B cell (primary cell): ENCODE results near the gene ARID3C. TPM values are rescaled to one million over a fixed set of nuclear protein-coding genes. Genes with fewer than 3 reads are reported as not detected.

Source experiments
- ATAC-seq: fragments of 200-7000 bp; cut with Tn5 transposase; one replicate; pipeline ENCODE4 v1.10.0; 2021; ENCODE audit warnings: low read depth, mild to moderate bottlenecking, moderate number of reproducible peaks, moderate library complexity
- CTCF ChIA-PET: fragments of 350-600 bp; sonication (Branson Sonifier 250); formaldehyde crosslinking; loops from one replicate; lab custom pipeline; 2021; ENCODE audit warnings: antibody characterized with exemption, inconsistent platforms; lab: Charles Lee
- POLR2A ChIA-PET: fragments of 350-600 bp; sonication (Branson Sonifier 250); formaldehyde crosslinking; loops from one replicate; lab custom pipeline; 2021; ENCODE audit warnings: antibody characterized with exemption; lab: Charles Lee
- DNase-seq: peaks from one replicate; pipeline ENCODE4 v3.0.0; 2013
- H2AFZ ChIP-seq: 2 replicates; pipeline ENCODE4 v1.6.1; 2012; ENCODE audit warnings: mild to moderate bottlenecking, low read depth, low read length; ENCODE audit not compliant: insufficient read depth, poor library complexity, severe bottlenecking
- H3K27ac ChIP-seq, 2 donors: 1 replicate in 1 of 2; 2 replicates in 1 of 2; pipeline ENCODE4 v1.5.1; 2012 to 2013; ENCODE audit warnings: low read length in 2 of 2, mild to moderate bottlenecking in 2 of 2, moderate library complexity in 1 of 2
- H3K27me3 ChIP-seq, 4 experiments: fragments of 200-600 bp in 1 of 4; sonication (generic) in 1 of 4; replicated peaks in 1 of 4; 1 replicate in 2 of 4; 2 replicates in 2 of 4; pipeline versions ENCODE4 v1.6.1 to v1.7.0; 2013 to 2016; ENCODE audit warnings: low read length in 3 of 4, mild to moderate bottlenecking in 2 of 4, mixed read lengths in 1 of 4, moderate library complexity in 1 of 4; ENCODE audit not compliant: insufficient read depth in 4 of 4, control insufficient read depth in 3 of 4; ENCODE audit errors: control extremely low read depth in 1 of 4
- H3K36me3 ChIP-seq, 2 experiments: replicated peaks in 1 of 2; 1 replicate in 1 of 2; 2 replicates in 1 of 2; pipeline versions ENCODE4 v1.6.1 to v1.7.1; 2013; ENCODE audit warnings: low read length in 1 of 2; ENCODE audit not compliant: insufficient read depth in 2 of 2, control insufficient read depth in 1 of 2; ENCODE audit errors: control extremely low read depth in 1 of 2, extremely low read depth in 1 of 2
- H3K4me1 ChIP-seq, 2 donors: fragments of 200-600 bp in 1 of 2; sonication (generic) in 1 of 2; 1 replicate in 1 of 2; 2 replicates in 1 of 2; pipeline versions ENCODE4 v1.5.1 to v1.6.1; 2013 to 2017; ENCODE audit warnings: low read length in 2 of 2; ENCODE audit not compliant: control insufficient read depth in 2 of 2, insufficient read depth in 2 of 2
- H3K4me2 ChIP-seq: replicated peaks from 2 replicates; pipeline ENCODE3; 2012; ENCODE audit warnings: mild to moderate bottlenecking, low read depth, low read length; ENCODE audit not compliant: poor library complexity, severe bottlenecking
- H3K4me3 ChIP-seq, 5 experiments: fragments of 200-600 bp in 1 of 5; sonication (generic) in 1 of 5; 1 replicate in 3 of 5; 2 replicates in 2 of 5; pipeline versions ENCODE4 v1.5.1 to v1.7.0; 2011 to 2016; ENCODE audit warnings: low read length in 4 of 5, mild to moderate bottlenecking in 4 of 5, low read depth in 2 of 5, control low read depth in 1 of 5, moderate library complexity in 1 of 5; ENCODE audit not compliant: insufficient read depth in 1 of 5; ENCODE audit errors: control extremely low read depth in 1 of 5, extremely low read depth in 1 of 5
- H3K79me2 ChIP-seq: fragments of 200-600 bp; sonication (generic); one replicate; pipeline ENCODE4 v1.6.0; 2016; ENCODE audit warnings: low read length; ENCODE audit not compliant: control insufficient read depth, insufficient read depth
- H3K9ac ChIP-seq: fragments of 200-600 bp; sonication (generic); 2 replicates; pipeline ENCODE4 v1.6.1; 2017; ENCODE audit warnings: mild to moderate bottlenecking, low read length, moderate library complexity
- H3K9me3 ChIP-seq, 3 donors: one replicate each; pipeline versions ENCODE4 v1.6.1 to v1.7.1; 2013; ENCODE audit warnings: low read length in 2 of 3; ENCODE audit not compliant: control insufficient read depth in 2 of 3, insufficient read depth in 1 of 3; ENCODE audit errors: control extremely low read depth in 1 of 3
- H4K20me1 ChIP-seq: 2 replicates; pipeline ENCODE4 v1.6.0; 2012; ENCODE audit warnings: mild to moderate bottlenecking, low read length; ENCODE audit not compliant: insufficient read depth, control insufficient read depth, poor library complexity, severe bottlenecking
- H3K27ac Mint-ChIP-seq: one replicate; pipeline ENCODE4 v1.8.0; 2021; ENCODE audit warnings: mixed read lengths
- H3K27me3 Mint-ChIP-seq: one replicate; pipeline ENCODE4 v1.8.0; 2021; ENCODE audit warnings: mixed read lengths
- H3K4me1 Mint-ChIP-seq: one replicate; pipeline ENCODE4 v1.8.0; 2021; ENCODE audit warnings: mixed read lengths
- H3K4me3 Mint-ChIP-seq: one replicate; pipeline ENCODE4 v1.8.0; 2021; ENCODE audit warnings: mixed read lengths
- H3K9me3 Mint-ChIP-seq: one replicate; pipeline ENCODE4 v1.8.0; 2022; ENCODE audit warnings: mixed read lengths; ENCODE audit not compliant: insufficient read depth
- CTCF ChIP-seq: fragments of 200-600 bp; IDR thresholded peaks from one replicate; pipeline ENCODE4 v1.8.0; 2022; ENCODE audit warnings: antibody characterized with exemption, mild to moderate bottlenecking
- EZH2 ChIP-seq: IDR thresholded peaks from 2 replicates; pipeline ENCODE4 v1.6.1; 2012; ENCODE audit warnings: borderline replicate concordance, low read depth, mild to moderate bottlenecking, moderate library complexity, low read length; ENCODE audit not compliant: insufficient read depth, poor library complexity, severe bottlenecking
- WGBS: methylation state at CpG from one replicate; pipeline ENCODE4 v1.1.5; 2013; ENCODE audit warnings: missing lambda C conversion rate; ENCODE audit not compliant: insufficient coverage; 5-methylcytosine and 5-hydroxymethylcytosine counted together
- intact Hi-C: fragments of 100-400 bp; cut with micrococcal nuclease; formaldehyde crosslinking; loops from one replicate; pipeline ENCODE4 v1.10.0; 2022
- polyA plus RNA-seq: library from polyadenylated mRNA; depleted of rRNA; stranded (reverse); fragments of >200 nt; gene quantifications from 2 replicates; pipeline ENCODE4 v1.2.3, GENCODE V29; 2012
- total RNA-seq, 2 donors: library from RNA; stranded (reverse); fragments of 120-200 nt in 1 of 2; gene quantifications; 1 replicate in 1 of 2; 2 replicates in 1 of 2; pipeline versions ENCODE4 v1.2.3 to v1.2.4, GENCODE V29; 2013 to 2022

The ARID3C gene
- total and polyA plus RNA-seq, 2 donors (not counting 1 experiment from before 2014, with no cell fraction given): not detected

- peak within 1 kb of the TSS; percentile 92 for H3K27ac Mint-ChIP-seq
- peak within 1 kb of the TSS; percentile 97 for H3K4me3 Mint-ChIP-seq
- Histone ChIP-seq H2AFZ (peak within 1 kb of the TSS; percentile 86), H3K9me3 (peaks cover 0 to 34% (median 1%) of the 10 kb centered on the region in 3 donors), H3K4me2 (peak within 1 kb of the TSS; percentile 80), H3K27me3 (peaks cover 0 to 45% (median 30%) of the 10 kb centered on the region in 4 experiments), H3K27ac (peak within 1 kb of the TSS in 1 of 2 donors; percentile 49), H3K4me3 (peak within 1 kb of the TSS; percentile 66 to 96 (median 81)), H4K20me1 (no peaks in the 10 kb centered on the region), H3K4me1 (peaks cover 33 to 43% of the 10 kb centered on the region in 2 donors), H3K36me3 (peaks cover 2 to 16% of the 10 kb centered on the region in 2 experiments), H3K79me2 (peaks cover 25% of the 10 kb centered on the region), H3K9ac (peak within 1 kb of the TSS; percentile 69)
- CTCF ChIA-PET: interaction anchor here (0.8 to 7.6 kb wide), 8 partner anchors 8 to 26 kb away, joined by 3 to 64 read pairs (median 8); partner anchors contain the start of genes ARID3C, GALT, RPP25L and SIGMAR1
- POLR2A ChIA-PET: interaction anchor here (0.8 to 2.2 kb wide), 4 partner anchors 8 to 26 kb away, joined by 3 to 11 read pairs (median 6); partner anchors contain the start of genes GALT, RPP25L and SIGMAR1
- H3K4me1 Mint-ChIP-seq: peaks cover 36% of the 10 kb centered on the region
- WGBS: 3% methylated on average over 41 of the region's 43 CpGs
- intact Hi-C loops: loop anchor here (1.0 to 2.0 kb wide), 3 partner anchors 8 to 291 kb away; partner anchors contain the start of genes KIF24, NUDT2, RPP25L and SIGMAR1
- TF ChIP-seq CTCF (no peak), EZH2 (no peak)
- peaks cover 32% of the 10 kb centered on the region for H3K27me3 Mint-ChIP-seq
- peak; percentile 95 for ATAC-seq
- no peaks in the 10 kb centered on the region for H3K9me3 Mint-ChIP-seq
- DNase-seq: peak; percentile 94
These were observed 8.5 kb downstream of the ARID3C start, which contains the start of gene DCTN3 for GRCh38 chr9:34620061-34620994. Gene DCTN3 (minus strand): TSS chr9:34620495. CDS start chr9:34620464, 31 bp downstream.
